Measurements from ENCODE around the gene NPHP4. TPM values are rescaled to one million over a fixed set of nuclear protein-coding genes. Genes with fewer than 3 reads are reported as not detected.

NPHP4 gene
- total RNA-seq, 1 donor = 6.5 TPM

GRCh38 chr1:5843521-5844096, 148.6 kb downstream of the NPHP4 start:
- no peak for DNase-seq (ENCODE audit: low read depth)
- TF ChIP-seq CTCF (IDR thresholded peaks at IDR 0.05; ENCODE audit: insufficient read depth, low read depth, low read length) = no peak

DNA sequence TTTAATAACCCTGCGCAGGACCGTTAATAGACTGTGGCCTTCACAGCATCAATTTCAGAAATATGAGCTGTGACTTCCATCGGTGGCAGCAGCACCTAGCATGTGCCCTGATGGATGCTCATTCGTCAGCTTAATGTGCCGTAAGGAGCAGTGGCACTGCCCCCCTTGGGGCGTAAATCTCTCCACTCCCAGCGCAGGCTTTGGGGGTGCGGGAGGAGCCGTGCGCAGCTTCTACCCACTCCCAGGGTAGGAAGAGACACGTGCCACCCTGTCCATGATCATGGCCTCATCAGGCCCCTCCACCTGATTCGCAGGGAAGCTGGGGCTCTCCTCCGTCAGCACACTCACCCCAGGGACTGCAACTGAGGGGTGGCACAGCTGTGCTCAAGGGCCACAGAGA, 149.5 kb downstream of the NPHP4 start:
- no peak overlapping the region for H3K4me3 ChIP-seq (ENCODE audit: low read depth, low read length)
- TF ChIP-seq CTCF (IDR thresholded peaks at IDR 0.05; ENCODE audit: insufficient read depth, low read depth, low read length) = no peak
- no peak for DNase-seq (ENCODE audit: low read depth)

More at GRCh38 chr1:5843521-5844096, 148.6 kb downstream of the NPHP4 start:
- H3K4me3 ChIP-seq (ENCODE audit: low read depth, low read length) = no peak overlapping the region

DNA sequence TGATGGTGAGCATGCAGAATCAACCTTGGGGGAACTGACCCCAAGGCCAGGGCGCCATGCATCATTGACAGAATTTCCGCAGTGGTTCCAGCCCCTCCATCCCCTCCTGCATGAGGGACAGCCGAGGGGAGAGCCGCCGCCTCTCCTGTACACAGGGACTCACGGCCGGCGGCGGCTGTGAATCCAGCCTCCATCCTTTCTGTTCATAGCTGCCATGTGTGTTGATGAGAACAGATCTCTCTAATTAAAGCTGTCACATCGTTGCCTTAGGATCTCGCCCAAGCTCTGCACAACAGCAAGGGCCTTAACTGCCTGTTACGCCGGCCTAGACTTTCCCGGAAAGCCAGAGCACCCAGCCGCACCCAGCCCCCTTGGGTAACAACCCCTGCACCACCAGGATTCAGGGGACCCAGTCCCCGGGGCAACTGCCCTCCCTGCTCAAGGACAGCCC, 151.6 kb downstream of the NPHP4 start:
- no peak overlapping the region for H3K4me3 ChIP-seq (ENCODE audit: low read depth, low read length)
- TF ChIP-seq CTCF (IDR thresholded peaks at IDR 0.05; ENCODE audit: insufficient read depth, low read depth, low read length) = no peak
- DNase-seq (ENCODE audit: low read depth) = no peak

- no peak for DNase-seq (ENCODE audit: low read depth)
- TF ChIP-seq CTCF (IDR thresholded peaks at IDR 0.05; ENCODE audit: insufficient read depth, low read depth, low read length) = no peak
- no peak overlapping the region for H3K4me3 ChIP-seq (ENCODE audit: low read depth, low read length)
Measured at GRCh38 chr1:5839881-5840550, 152.2 kb downstream of the NPHP4 start.

- no peak for TF ChIP-seq CTCF (IDR thresholded peaks at IDR 0.05; ENCODE audit: insufficient read depth, low read depth, low read length)
- DNase-seq (ENCODE audit: low read depth) = no peak
- no peak overlapping the region for H3K4me3 ChIP-seq (ENCODE audit: low read depth, low read length)
Measured at GRCh38 chr1:5839161-5839880, 152.9 kb downstream of the NPHP4 start.

- DNase-seq (ENCODE audit: low read depth) = no peak
- no peak for TF ChIP-seq CTCF (IDR thresholded peaks at IDR 0.05; ENCODE audit: insufficient read depth, low read depth, low read length)
Measured at GRCh38 chr1:5837976-5838653, 154.1 kb downstream of the NPHP4 start.

More at GRCh38 chr1:5837976-5838653, 154.1 kb downstream of the NPHP4 start:
- H3K4me3 ChIP-seq (ENCODE audit: low read depth, low read length) = no peak overlapping the region

Measured in fibroblast of villous mesenchyme (primary cell).